Measurements from ENCODE around the gene OR5K3.

DNA sequence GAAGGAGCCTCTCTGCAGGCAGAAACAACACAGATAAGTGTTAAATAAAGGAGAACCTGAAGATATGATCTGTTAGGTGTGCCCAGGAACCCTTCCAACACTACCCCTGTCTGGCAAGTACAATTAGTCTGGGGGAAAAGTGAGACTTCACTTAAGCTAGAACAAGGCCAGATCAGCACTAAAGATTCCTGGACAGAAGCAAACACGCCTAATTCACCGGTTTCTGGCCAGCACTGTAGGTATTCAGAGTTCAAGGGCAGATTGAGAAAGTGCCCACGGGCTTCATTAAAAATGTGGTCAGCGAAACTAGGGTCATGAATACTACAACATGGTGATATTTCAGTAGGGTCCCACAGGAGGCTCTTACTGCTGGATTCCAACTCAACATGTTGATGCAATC is 43.9 kb downstream of the OR5K3 start:
- TF ChIP-seq, protein P1, sequence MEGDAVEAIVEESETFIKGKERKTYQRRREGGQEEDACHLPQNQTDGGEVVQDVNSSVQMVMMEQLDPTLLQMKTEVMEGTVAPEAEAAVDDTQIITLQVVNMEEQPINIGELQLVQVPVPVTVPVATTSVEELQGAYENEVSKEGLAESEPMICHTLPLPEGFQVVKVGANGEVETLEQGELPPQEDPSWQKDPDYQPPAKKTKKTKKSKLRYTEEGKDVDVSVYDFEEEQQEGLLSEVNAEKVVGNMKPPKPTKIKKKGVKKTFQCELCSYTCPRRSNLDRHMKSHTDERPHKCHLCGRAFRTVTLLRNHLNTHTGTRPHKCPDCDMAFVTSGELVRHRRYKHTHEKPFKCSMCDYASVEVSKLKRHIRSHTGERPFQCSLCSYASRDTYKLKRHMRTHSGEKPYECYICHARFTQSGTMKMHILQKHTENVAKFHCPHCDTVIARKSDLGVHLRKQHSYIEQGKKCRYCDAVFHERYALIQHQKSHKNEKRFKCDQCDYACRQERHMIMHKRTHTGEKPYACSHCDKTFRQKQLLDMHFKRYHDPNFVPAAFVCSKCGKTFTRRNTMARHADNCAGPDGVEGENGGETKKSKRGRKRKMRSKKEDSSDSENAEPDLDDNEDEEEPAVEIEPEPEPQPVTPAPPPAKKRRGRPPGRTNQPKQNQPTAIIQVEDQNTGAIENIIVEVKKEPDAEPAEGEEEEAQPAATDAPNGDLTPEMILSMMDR (IDR thresholded peaks at IDR 0.05; ENCODE audit: low read length): no peak
- no peak for TF ChIP-seq EZH2 (IDR thresholded peaks at IDR 0.05; ENCODE audit: borderline replicate concordance, low read length)

Data from OCI-LY1 (cell line).